ENCODE measurements around the gene CCN2. TPM values are rescaled to one million over a fixed set of nuclear protein-coding genes. Genes with fewer than 3 reads are reported as not detected.

CCN2 gene
- total RNA-seq, 1 donor: 221 TPM

GRCh38 chr6:131931063-131931750 is 20.0 kb downstream of the CCN2 start:
- no peaks in the 10 kb centered on the region for H3K9me3 ChIP-seq (ENCODE audit: low read depth, low read length)
- H3K27me3 ChIP-seq (ENCODE audit: insufficient read depth, low read length): no peaks in the 10 kb centered on the region
- no peaks in the 10 kb centered on the region for H3K4me1 ChIP-seq (ENCODE audit: insufficient read depth, low read length)
- H3K36me3 ChIP-seq (ENCODE audit: insufficient read depth, low read length): no peaks in the 10 kb centered on the region
- no peak overlapping the region for H3K4me3 ChIP-seq (ENCODE audit: insufficient read depth, low read length)
- H3K79me2 ChIP-seq (ENCODE audit: insufficient read depth, low read length): no peaks in the 10 kb centered on the region
- peak; percentile 61 for DNase-seq (ENCODE audit: insufficient read length, low spot score, missing footprints)
- H2AFZ ChIP-seq (ENCODE audit: low read length): peak overlapping the region; percentile 40
- H3K27ac ChIP-seq (ENCODE audit: low read depth, low read length): no peak overlapping the region
- no peaks in the 10 kb centered on the region for H4K20me1 ChIP-seq (ENCODE audit: insufficient read depth, low read length)
- TF ChIP-seq CTCF (IDR thresholded peaks at IDR 0.05; ENCODE audit: extremely low read depth, low read depth, low read length): no peak
- no peak overlapping the region for H3K4me2 ChIP-seq (ENCODE audit: insufficient read depth, low read length)

DNA sequence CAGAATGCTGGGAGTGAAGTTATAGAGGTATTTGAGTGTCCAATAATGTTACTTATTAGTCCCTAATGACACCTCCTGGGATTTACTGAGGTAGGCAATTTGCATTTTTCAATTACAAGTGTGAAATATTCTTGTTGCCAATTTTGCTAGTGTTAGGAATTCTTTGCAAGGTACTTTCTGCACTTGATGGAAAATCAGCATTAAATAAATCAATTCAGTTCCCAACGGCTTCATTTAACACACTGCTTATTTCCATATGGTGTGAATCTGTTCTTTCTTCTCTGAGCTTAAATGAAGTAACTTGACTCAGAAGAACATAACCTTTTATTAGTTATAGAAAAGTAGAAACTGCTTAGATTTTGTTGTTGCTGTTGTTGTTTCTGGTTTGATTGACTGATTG is 21.2 kb downstream of the CCN2 start:
- no peaks in the 10 kb centered on the region for H3K79me2 ChIP-seq (ENCODE audit: insufficient read depth, low read length)
- H3K9me3 ChIP-seq (ENCODE audit: low read depth, low read length): no peaks in the 10 kb centered on the region
- H2AFZ ChIP-seq (ENCODE audit: low read length): no peak overlapping the region
- no peaks in the 10 kb centered on the region for H4K20me1 ChIP-seq (ENCODE audit: insufficient read depth, low read length)
- no peaks in the 10 kb centered on the region for H3K4me1 ChIP-seq (ENCODE audit: insufficient read depth, low read length)
- H3K27me3 ChIP-seq (ENCODE audit: insufficient read depth, low read length): no peaks in the 10 kb centered on the region
- H3K4me3 ChIP-seq (ENCODE audit: insufficient read depth, low read length): no peak overlapping the region
- no peak for TF ChIP-seq CTCF (IDR thresholded peaks at IDR 0.05; ENCODE audit: extremely low read depth, low read depth, low read length)
- no peak overlapping the region for H3K4me2 ChIP-seq (ENCODE audit: insufficient read depth, low read length)
- DNase-seq (ENCODE audit: insufficient read length, low spot score, missing footprints): no peak
- H3K36me3 ChIP-seq (ENCODE audit: insufficient read depth, low read length): no peaks in the 10 kb centered on the region
- no peak overlapping the region for H3K27ac ChIP-seq (ENCODE audit: low read depth, low read length)

- no peak overlapping the region for H3K27ac ChIP-seq (ENCODE audit: low read depth, low read length)
- DNase-seq (ENCODE audit: insufficient read length, low spot score, missing footprints): no peak
- no peaks in the 10 kb centered on the region for H3K79me2 ChIP-seq (ENCODE audit: insufficient read depth, low read length)
- TF ChIP-seq CTCF (IDR thresholded peaks at IDR 0.05; ENCODE audit: extremely low read depth, low read depth, low read length): peak; percentile 19
- H3K4me1 ChIP-seq (ENCODE audit: insufficient read depth, low read length): no peaks in the 10 kb centered on the region
- H3K9me3 ChIP-seq (ENCODE audit: low read depth, low read length): no peaks in the 10 kb centered on the region
- no peak overlapping the region for H2AFZ ChIP-seq (ENCODE audit: low read length)
- no peaks in the 10 kb centered on the region for H3K27me3 ChIP-seq (ENCODE audit: insufficient read depth, low read length)
- H4K20me1 ChIP-seq (ENCODE audit: insufficient read depth, low read length): no peaks in the 10 kb centered on the region
- H3K4me3 ChIP-seq (ENCODE audit: insufficient read depth, low read length): no peak overlapping the region
- H3K4me2 ChIP-seq (ENCODE audit: insufficient read depth, low read length): no peak overlapping the region
- no peaks in the 10 kb centered on the region for H3K36me3 ChIP-seq (ENCODE audit: insufficient read depth, low read length)
These were observed 21.9 kb downstream of the CCN2 start for GRCh38 chr6:131929264-131929663.

GRCh38 chr6:131924881-131925474 is 26.2 kb downstream of the CCN2 start:
- peak; percentile 64 for TF ChIP-seq CTCF (IDR thresholded peaks at IDR 0.05; ENCODE audit: extremely low read depth, low read depth, low read length)
- H3K27me3 ChIP-seq (ENCODE audit: insufficient read depth, low read length): no peaks in the 10 kb centered on the region
- H3K4me3 ChIP-seq (ENCODE audit: insufficient read depth, low read length): no peak overlapping the region
- H2AFZ ChIP-seq (ENCODE audit: low read length): peak overlapping the region; percentile 23
- DNase-seq (ENCODE audit: insufficient read length, low spot score, missing footprints): no peak
- H3K36me3 ChIP-seq (ENCODE audit: insufficient read depth, low read length): no peaks in the 10 kb centered on the region
- H3K79me2 ChIP-seq (ENCODE audit: insufficient read depth, low read length): no peaks in the 10 kb centered on the region
- H3K4me2 ChIP-seq (ENCODE audit: insufficient read depth, low read length): peak overlapping the region; percentile 17
- no peaks in the 10 kb centered on the region for H4K20me1 ChIP-seq (ENCODE audit: insufficient read depth, low read length)
- H3K4me1 ChIP-seq (ENCODE audit: insufficient read depth, low read length): no peaks in the 10 kb centered on the region
- H3K27ac ChIP-seq (ENCODE audit: low read depth, low read length): no peak overlapping the region
- H3K9me3 ChIP-seq (ENCODE audit: low read depth, low read length): peaks cover 5% of the 10 kb centered on the region
